A673 (cell line): ENCODE results near the gene NR5A2.

Source experiments
- CTCF ChIP-seq: fragments of 300-800, 200-600 bp; sonication (generic); conservative IDR thresholded peaks from 2 replicates; pipeline ENCODE4 v1.5.1; 2017; ENCODE audit warnings: low read depth, mild to moderate bottlenecking, antibody characterized with exemption, low read length, moderate library complexity, mixed read lengths
- EZH2 ChIP-seq: fragments of 200-600 bp; sonication (generic); IDR thresholded peaks from 2 replicates; pipeline ENCODE4 v1.6.1; 2017; ENCODE audit warnings: borderline replicate concordance, low read depth, mild to moderate bottlenecking, mixed read lengths, antibody characterized with exemption, low read length; ENCODE audit not compliant: poor library complexity, severe bottlenecking

- TF ChIP-seq CTCF = no peak
- no peak for TF ChIP-seq EZH2
These were observed 145.6 kb downstream of the NR5A2 start for GRCh38 chr1:200173097-200173618.
